ENCODE measurements around the gene CA12.

CA12 gene

DNA sequence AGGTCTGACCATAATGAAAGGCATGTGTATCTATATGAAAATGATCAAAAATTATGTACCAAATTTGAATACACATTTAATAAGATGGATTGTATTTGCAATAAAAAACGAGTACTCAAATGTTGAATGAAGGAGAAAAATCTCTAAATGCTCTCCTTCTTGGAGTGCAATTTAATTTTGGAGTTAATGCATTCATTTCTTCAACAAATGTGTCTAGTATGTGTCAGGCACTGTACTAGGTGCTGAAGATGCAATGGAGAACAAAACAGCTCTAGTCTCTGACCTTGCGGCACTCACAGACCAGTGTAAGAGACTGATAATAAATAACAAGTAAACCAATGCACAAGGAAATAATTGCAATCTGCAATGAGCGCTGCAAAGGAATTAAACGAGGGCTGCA, 28.8 kb downstream of the CA12 start:
- TF ChIP-seq, protein P1, sequence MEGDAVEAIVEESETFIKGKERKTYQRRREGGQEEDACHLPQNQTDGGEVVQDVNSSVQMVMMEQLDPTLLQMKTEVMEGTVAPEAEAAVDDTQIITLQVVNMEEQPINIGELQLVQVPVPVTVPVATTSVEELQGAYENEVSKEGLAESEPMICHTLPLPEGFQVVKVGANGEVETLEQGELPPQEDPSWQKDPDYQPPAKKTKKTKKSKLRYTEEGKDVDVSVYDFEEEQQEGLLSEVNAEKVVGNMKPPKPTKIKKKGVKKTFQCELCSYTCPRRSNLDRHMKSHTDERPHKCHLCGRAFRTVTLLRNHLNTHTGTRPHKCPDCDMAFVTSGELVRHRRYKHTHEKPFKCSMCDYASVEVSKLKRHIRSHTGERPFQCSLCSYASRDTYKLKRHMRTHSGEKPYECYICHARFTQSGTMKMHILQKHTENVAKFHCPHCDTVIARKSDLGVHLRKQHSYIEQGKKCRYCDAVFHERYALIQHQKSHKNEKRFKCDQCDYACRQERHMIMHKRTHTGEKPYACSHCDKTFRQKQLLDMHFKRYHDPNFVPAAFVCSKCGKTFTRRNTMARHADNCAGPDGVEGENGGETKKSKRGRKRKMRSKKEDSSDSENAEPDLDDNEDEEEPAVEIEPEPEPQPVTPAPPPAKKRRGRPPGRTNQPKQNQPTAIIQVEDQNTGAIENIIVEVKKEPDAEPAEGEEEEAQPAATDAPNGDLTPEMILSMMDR (IDR thresholded peaks at IDR 0.05; ENCODE audit: low read depth, low read length, missing control alignments), result no peak
- DNase-seq (ENCODE audit: low read depth), result no peak
- no peak overlapping the region for H3K4me3 ChIP-seq (ENCODE audit: low read depth, low read length)

DNA sequence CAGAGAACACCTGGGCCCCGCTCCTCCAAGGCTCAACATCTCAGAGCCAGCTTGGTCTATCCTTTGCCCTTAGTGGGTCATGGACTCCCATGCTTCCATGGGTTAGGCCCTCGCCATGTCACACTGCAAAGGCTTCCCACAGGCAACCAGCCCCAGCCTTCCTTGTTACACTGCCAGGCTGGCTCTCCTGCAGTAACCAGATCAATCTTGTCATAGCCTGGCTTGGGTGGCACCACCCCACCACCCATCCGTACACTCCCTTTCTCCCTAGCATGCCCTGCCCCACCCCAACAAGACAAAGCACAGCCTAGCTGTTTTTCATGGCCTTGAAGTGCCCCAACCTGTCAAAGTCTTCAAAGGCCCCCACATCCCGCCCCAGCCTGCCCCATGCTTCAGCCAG, 30.5 kb downstream of the CA12 start:
- TF ChIP-seq, protein P1 (IDR thresholded peaks at IDR 0.05; ENCODE audit: low read depth, low read length, missing control alignments), result no peak
- no peak for DNase-seq (ENCODE audit: low read depth)
- no peak overlapping the region for H3K4me3 ChIP-seq (ENCODE audit: low read depth, low read length)

DNA sequence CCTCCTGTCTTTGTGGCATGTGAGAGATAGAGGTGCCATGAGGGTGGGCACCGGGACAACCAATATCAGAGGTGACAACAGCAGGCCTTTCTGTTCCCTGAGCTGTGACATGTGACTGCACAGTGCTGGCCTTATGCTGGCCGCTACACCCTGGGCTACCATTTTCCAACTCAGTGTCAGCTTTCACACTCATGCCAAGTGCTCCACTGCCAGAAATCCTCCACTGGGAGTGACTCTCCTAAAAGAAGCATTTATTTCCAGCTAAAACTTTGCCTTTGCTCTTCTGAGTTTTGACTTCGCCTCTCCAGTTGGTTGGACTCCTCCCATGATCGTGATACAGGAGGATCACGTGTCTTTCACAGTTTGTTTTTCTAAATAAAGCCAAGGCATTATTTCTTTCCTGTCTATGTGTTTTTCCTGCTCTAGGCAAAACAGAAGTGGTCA, 31.4 kb downstream of the CA12 start:
- H3K4me3 ChIP-seq (ENCODE audit: low read depth, low read length), result no peak overlapping the region
- no peak for DNase-seq (ENCODE audit: low read depth)
- TF ChIP-seq, protein P1 (IDR thresholded peaks at IDR 0.05; ENCODE audit: low read depth, low read length, missing control alignments), result no peak

DNA sequence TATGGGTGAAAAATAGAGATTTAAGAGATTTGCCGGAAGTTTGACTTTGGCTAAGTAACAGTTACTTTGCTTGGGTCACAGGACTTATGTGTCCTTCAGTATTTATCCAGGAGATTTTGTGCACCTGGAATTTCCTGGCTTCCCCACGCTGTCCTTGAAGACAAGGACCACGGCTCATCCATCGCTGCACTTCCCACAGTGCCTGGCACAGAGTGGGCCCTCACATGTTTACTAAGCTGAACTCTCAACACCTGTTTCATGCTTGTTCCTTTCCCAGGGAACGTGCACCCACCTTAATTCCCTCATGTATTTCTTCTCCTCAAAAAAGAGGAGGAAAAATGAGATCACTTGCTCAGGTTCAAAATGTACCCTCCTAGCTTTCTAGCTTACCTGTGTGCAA, 32.0 kb downstream of the CA12 start:
- no peak overlapping the region for H3K4me3 ChIP-seq (ENCODE audit: low read depth, low read length)
- DNase-seq (ENCODE audit: low read depth), result no peak
- TF ChIP-seq, protein P1 (IDR thresholded peaks at IDR 0.05; ENCODE audit: low read depth, low read length, missing control alignments), result no peak

DNA sequence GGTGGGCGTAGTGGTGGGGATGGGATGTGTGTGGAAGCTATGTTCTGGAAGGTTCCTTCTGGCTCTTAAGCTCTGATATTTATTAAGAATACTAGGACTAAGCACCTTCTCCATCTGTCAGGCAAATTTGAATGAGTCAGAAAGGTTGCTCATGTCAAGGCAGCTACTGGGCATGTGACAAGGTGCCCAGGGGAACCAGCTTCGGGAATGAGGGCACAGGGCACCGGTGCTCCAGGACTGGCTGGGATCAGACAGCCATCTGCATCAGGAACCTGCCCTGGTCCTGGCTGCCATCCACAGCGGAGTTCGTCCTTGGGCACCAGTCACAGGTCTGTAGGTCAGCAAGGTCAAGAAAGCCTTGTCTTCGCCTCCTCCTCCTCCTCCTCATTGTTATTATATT, 32.5 kb downstream of the CA12 start:
- no peak overlapping the region for H3K4me3 ChIP-seq (ENCODE audit: low read depth, low read length)
- TF ChIP-seq, protein P1 (IDR thresholded peaks at IDR 0.05; ENCODE audit: low read depth, low read length, missing control alignments), result no peak
- DNase-seq (ENCODE audit: low read depth), result no peak

DNA sequence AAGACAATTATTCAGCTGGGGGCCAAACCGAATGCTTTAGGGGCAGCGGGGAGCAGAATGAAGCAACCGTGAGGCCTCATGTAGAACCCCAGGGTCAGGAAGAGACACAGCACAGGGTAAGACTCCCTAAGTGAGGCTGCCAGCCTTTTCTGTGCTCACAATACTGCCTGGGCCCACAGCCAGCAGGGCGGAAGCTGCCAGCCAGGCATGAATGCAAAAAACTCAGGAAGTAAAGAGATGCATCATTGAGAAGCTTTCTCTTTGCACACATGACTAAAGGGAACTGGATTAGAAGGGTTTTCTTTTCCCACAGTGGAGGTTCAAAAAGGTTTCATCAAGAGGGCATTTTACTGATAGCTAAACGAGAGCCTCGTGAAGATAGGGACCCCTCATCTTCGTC, 33.3 kb downstream of the CA12 start:
- TF ChIP-seq, protein P1 (IDR thresholded peaks at IDR 0.05; ENCODE audit: low read depth, low read length, missing control alignments), result no peak
- DNase-seq (ENCODE audit: low read depth), result no peak
- H3K4me3 ChIP-seq (ENCODE audit: low read depth, low read length), result no peak overlapping the region

DNA sequence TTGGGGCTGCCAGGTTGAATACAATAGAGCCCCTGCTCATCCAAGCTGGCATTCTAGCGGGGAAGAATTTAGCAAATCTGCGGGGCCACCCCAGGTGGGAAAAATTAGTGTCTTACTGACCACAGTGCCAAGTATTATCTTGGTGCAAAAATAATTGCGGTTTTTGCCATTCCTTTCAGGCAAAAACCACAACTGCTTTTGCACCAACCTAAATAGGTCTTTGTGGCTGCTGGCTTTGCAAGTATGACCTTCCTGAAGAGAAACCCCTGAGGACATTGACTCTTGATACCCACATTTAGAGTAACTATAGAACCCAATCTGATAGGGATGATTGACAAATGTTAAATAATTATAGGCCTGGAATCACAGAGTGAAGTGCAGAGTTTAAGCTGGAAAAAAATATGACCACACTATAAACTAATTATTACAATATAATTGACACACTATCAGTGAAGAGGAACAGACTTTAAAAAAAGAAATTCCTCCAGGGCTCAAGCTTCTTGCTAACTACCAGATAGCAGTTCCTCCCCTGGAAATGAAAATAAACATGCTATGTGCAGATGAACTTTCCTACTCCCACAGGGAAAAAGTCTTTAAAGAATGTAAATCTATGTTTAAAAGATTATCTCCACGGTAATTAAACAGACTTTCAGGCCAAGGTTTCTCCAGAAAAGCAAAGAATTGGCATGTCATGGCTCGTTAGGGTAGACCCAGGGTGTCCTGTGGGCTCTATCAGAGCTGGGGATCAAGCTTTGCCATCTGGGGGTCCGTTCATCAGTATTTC, 34.4 kb downstream of the CA12 start:
- DNase-seq (ENCODE audit: low read depth), result no peak
- H3K4me3 ChIP-seq (ENCODE audit: low read depth, low read length), result no peak overlapping the region
- TF ChIP-seq, protein P1 (IDR thresholded peaks at IDR 0.05; ENCODE audit: low read depth, low read length, missing control alignments), result no peak

Data from GM12864 (cell line).